ENCODE results near the gene MANEAL.

Gene MANEAL

GRCh38 chr1:37828410-37829074 is 34.9 kb downstream of the MANEAL start:
- DNase-seq (ENCODE audit: low spot score): no peak

GRCh38 chr1:37831109-37831508 is 37.5 kb downstream of the MANEAL start:
- DNase-seq (ENCODE audit: low spot score): no peak

- no peak for DNase-seq (ENCODE audit: low spot score)
Observed at GRCh38 chr1:37831809-37832208, 38.2 kb downstream of the MANEAL start.

- DNase-seq (ENCODE audit: low spot score): no peak
Observed at GRCh38 chr1:37836788-37837187, 43.1 kb downstream of the MANEAL start.

DNA sequence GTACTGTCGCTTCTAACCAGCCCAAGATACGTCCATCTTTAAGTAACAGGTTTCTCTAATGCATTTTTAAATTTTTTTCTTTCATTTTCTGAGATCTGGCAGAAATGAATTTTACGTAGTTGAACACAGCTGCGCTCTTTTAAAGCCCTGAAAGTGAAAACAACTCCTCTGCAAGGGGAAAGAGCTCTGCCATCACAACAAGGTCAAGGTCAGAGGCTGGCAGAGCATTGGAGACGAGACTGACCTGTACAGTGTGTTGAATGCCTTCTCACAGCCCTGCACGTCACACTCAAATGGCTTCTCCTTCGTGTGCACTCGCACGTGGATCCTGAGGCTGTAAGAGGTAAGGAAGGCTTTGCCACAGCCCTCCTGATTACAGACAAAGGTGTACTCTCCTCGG is 46.0 kb downstream of the MANEAL start:
- DNase-seq (ENCODE audit: low spot score): no peak

DNA sequence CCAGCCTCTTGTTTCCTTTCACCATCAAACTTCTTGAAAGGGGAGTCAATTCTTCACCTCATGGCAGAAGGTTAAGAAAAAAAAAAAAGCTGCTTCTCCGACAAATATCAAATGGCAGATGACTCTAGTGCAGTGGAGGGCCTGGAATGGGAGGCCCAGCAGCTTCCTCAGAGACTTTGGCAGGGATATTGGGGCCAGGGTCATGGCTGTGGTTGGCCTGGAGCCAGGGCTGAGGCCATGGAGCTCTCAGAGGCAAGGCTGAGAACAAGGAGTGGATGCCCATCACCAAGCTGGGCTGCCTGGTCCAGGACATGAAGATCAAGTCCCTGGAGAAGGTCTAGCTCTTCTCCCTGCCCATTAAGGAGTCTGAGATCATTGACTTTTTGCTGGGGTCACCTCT is 47.1 kb downstream of the MANEAL start:
- no peak for DNase-seq (ENCODE audit: low spot score)

GRCh38 chr1:37841652-37842051 is 48.0 kb downstream of the MANEAL start:
- no peak for DNase-seq (ENCODE audit: low spot score)

DNA sequence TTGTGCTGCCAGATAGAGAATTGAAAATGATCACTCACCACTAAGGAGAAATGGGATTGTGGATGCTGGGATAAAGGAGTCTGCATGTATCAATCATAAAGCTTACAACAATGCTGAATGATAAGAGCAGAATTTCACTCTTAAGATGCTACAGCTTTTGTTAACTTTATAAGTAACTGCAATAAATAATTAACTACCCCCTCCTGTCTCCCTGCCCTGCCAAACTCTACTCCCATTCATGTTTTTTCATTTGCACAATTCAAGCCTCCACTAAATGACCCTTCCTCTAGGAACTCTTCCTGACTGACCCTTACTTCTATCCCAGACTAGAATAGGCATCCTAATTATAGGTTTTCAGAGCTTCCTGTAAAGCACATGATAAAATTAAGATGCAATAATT is 50.9 kb downstream of the MANEAL start:
- DNase-seq (ENCODE audit: low spot score): no peak

GRCh38 chr1:37845049-37845646 is 51.5 kb downstream of the MANEAL start:
- DNase-seq (ENCODE audit: low spot score): no peak

DNA sequence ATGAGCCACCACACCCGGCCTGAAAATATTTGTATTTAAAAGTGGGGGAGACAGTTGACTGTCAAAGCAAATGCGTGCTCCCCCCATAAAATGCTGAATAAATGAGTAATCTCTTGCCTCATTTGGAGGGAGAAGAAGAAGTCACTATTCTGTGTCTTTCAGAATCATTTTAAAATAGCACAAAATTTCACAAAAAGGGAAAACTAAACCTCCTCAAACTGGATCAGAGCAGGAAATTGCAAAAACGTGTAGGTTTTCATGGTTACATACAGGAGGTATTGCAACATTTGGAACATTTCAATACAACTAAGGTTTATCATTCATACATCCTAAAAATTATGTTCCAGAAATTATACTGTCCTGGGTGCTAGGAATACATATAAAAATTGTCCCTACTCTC is 52.1 kb downstream of the MANEAL start:
- DNase-seq (ENCODE audit: low spot score): no peak

DNA sequence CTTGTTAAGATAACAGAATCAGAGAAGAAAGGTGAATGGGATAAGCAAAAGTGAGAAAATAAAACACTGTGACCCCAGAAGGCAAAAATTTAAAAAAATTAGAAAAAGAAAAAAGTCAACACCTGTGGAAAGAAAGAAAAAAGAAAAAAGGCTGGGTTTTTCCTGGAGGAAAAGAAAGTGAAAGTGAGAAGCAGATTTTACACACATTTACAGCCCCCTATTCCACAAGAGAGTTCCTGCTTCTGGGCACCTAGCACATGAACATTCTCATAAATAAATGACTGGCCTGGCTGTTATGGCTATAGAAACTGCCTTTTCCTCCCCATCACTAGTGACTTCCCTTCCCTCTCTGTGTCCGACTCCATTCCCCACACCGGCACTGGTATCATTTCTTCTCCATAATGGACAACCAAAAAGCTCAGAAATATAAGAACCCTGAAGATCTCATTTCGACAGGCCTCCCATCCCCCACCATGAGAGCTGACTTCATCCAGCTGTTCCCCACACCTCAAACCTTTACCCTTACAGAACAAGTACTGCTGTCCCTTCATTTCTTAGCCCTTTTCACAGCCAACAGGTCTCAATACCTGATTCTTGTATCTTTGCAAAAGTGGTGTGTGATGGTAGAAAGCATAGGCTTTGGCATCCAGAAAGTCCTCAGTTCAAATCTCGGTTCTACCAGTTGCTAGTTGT is 53.1 kb downstream of the MANEAL start:
- DNase-seq (ENCODE audit: low spot score): no peak

- DNase-seq (ENCODE audit: low spot score): no peak
Observed at GRCh38 chr1:37849480-37849879, 55.8 kb downstream of the MANEAL start.

GRCh38 chr1:37850352-37850955 is 56.8 kb downstream of the MANEAL start:
- no peak for DNase-seq (ENCODE audit: low spot score)

Measured in AG08395 (cell line).